HG03565 (cell line): Measurements from ENCODE around the gene PHF24.
"Not testable (repeated sequence)": the region's sequence is repeated elsewhere in the genome, so short reads cannot be mapped to it uniquely, and the experiment has no call there.

Experiments used
- ATAC-seq: cut with Tn5 transposase; IDR thresholded peaks from one replicate; pipeline ENCODE4 v1.9.1; 2021; ENCODE audit warnings: mild to moderate bottlenecking, moderate library complexity; ENCODE audit not compliant: unreplicated experiment

Gene PHF24

GRCh38 chr9:34996181-34996904 is 38.3 kb downstream of the PHF24 start:
- ATAC-seq = no peak

GRCh38 chr9:34996905-34997279 is 38.8 kb downstream of the PHF24 start:
- no peak for ATAC-seq

GRCh38 chr9:34997379-34997781 is 39.3 kb downstream of the PHF24 start:
- ATAC-seq = no peak

- no peak for ATAC-seq
These were observed 40.2 kb downstream of the PHF24 start for GRCh38 chr9:34998266-34998665.

- no peak for ATAC-seq
These were observed 41.5 kb downstream of the PHF24 start for GRCh38 chr9:34999576-34999975.

GRCh38 chr9:35000535-35001284 is 42.6 kb downstream of the PHF24 start:
- no peak for ATAC-seq

GRCh38 chr9:35001285-35001677 is 43.2 kb downstream of the PHF24 start:
- ATAC-seq = no peak

GRCh38 chr9:35001803-35002502 is 43.9 kb downstream of the PHF24 start:
- ATAC-seq = no peak

- no peak for ATAC-seq
These were observed 44.5 kb downstream of the PHF24 start for GRCh38 chr9:35002623-35003022.

- ATAC-seq = not testable (repeated sequence)
These were observed 46.2 kb downstream of the PHF24 start for GRCh38 chr9:35004299-35004698.

- no peak for ATAC-seq
These were observed 52.4 kb downstream of the PHF24 start for GRCh38 chr9:35010351-35010958.

GRCh38 chr9:35014517-35014916 is 56.4 kb downstream of the PHF24 start:
- ATAC-seq = no peak

GRCh38 chr9:35023443-35023842 is 65.4 kb downstream of the PHF24 start:
- ATAC-seq = not testable (repeated sequence)

- no peak for ATAC-seq
These were observed 68.6 kb downstream of the PHF24 start for GRCh38 chr9:35026671-35027070.

GRCh38 chr9:35027374-35027773 is 69.3 kb downstream of the PHF24 start:
- no peak for ATAC-seq

- ATAC-seq = no peak
These were observed 69.8 kb downstream of the PHF24 start for GRCh38 chr9:35027860-35028259.

- ATAC-seq = no peak
These were observed 70.3 kb downstream of the PHF24 start for GRCh38 chr9:35028341-35028740.

- no peak for ATAC-seq
These were observed 71.2 kb downstream of the PHF24 start for GRCh38 chr9:35029241-35029640.

- no peak for ATAC-seq
These were observed 71.8 kb downstream of the PHF24 start for GRCh38 chr9:35029852-35030251.
